K562 (cell line): ENCODE results near the gene TMEM273. TPM values are rescaled to one million over a fixed set of nuclear protein-coding genes. Genes with fewer than 3 reads are reported as not detected.

Experiments
- CCNT2 ChIP-seq: IDR thresholded peaks from 2 replicates; pipeline ENCODE4 v1.6.1; 2011; ENCODE audit warnings: borderline replicate concordance, low read depth, mild to moderate bottlenecking, moderate library complexity, mixed read lengths, low read length; ENCODE audit not compliant: insufficient read length; ENCODE audit errors: extremely low read depth
- E2F6 ChIP-seq, 2 experiments: IDR thresholded peaks; 2 replicates each; pipeline ENCODE4 v1.6.1; 2011; ENCODE audit warnings: borderline replicate concordance in 1 of 2, control low read depth in 1 of 2, low read depth in 1 of 2, low read length in 1 of 2, mild to moderate bottlenecking in 1 of 2, mixed read lengths in 1 of 2, moderate library complexity in 1 of 2; ENCODE audit not compliant: insufficient read depth in 1 of 2, insufficient read length in 1 of 2, poor library complexity in 1 of 2, severe bottlenecking in 1 of 2; ENCODE audit errors: extremely low read depth in 1 of 2
- HDAC1 ChIP-seq, 2 experiments: fragments of 450-650 bp; IDR thresholded peaks; 2 replicates each; pipeline ENCODE4 v1.6.1; 2016 to 2017; ENCODE audit warnings: inconsistent platforms in 1 of 2, mild to moderate bottlenecking in 1 of 2, moderate library complexity in 1 of 2
- MCM3 ChIP-seq: fragments of 450-650 bp; IDR thresholded peaks from 2 replicates; pipeline ENCODE4 v1.6.1; 2016
- NFXL1 ChIP-seq: fragments of 450-650 bp; formaldehyde crosslinking; IDR thresholded peaks from 2 replicates; pipeline ENCODE4 v1.4.0; 2021; ENCODE audit warnings: mild to moderate bottlenecking
- SMARCA4 ChIP-seq: fragments of 450-650 bp; IDR thresholded peaks from 2 replicates; pipeline ENCODE4 v1.6.1; 2016
- SRSF3 ChIP-seq: fragments of 200-400 bp; formaldehyde crosslinking; IDR thresholded peaks from 2 replicates; pipeline ENCODE4 v1.6.1; 2016; ENCODE audit warnings: mild to moderate bottlenecking, low read length, moderate library complexity; ENCODE audit not compliant: insufficient read depth
- TFAM ChIP-seq: fragments of 250-450 bp; sonication (Bioruptor Pico); conservative IDR thresholded peaks from 2 replicates; pipeline ENCODE4 v1.5.0; 2021; ENCODE audit warnings: mild to moderate bottlenecking, moderate library complexity
- XRCC5 ChIP-seq: fragments of 200-400 bp; formaldehyde crosslinking; IDR thresholded peaks from 2 replicates; pipeline ENCODE4 v1.6.1; 2017; ENCODE audit warnings: low read depth, mild to moderate bottlenecking, low read length
- ZBTB11 ChIP-seq, 3 experiments: fragments of 200-800 bp in 1 of 3; fragments of 250-450 bp in 1 of 3; fragments of 450-650 bp in 1 of 3; sonication (Bioruptor Pico) in 1 of 3; sonication (Bioruptor generic) in 1 of 3; formaldehyde crosslinking in 1 of 3; IDR thresholded peaks; 2 replicates each; pipeline versions ENCODE4 v1.6.1 to v1.8.0; 2016 to 2022; ENCODE audit warnings: mild to moderate bottlenecking in 2 of 3, missing genetic modification characterization in 2 of 3, missing compliant biosample characterization in 1 of 3, moderate library complexity in 1 of 3
- ZFP36 ChIP-seq: fragments of 150-350 bp; IDR thresholded peaks from 2 replicates; pipeline ENCODE4 v1.6.1; 2018; ENCODE audit warnings: low read length, low read depth; ENCODE audit not compliant: partially characterized antibody
- ZNF318 ChIP-seq, 2 experiments: fragments of 450-650 bp; IDR thresholded peaks; 2 replicates each; pipeline ENCODE4 v1.6.1; 2016; ENCODE audit warnings: mild to moderate bottlenecking in 2 of 2, borderline replicate concordance in 1 of 2, low read depth in 1 of 2, moderate library complexity in 1 of 2
- polyA plus RNA-seq, 8 experiments: library from polyadenylated mRNA; depleted of rRNA in 4 of 8; stranded (reverse) in 5 of 8; unstranded in 3 of 8; fragments of >200 nt; fragmentation: Nextera tagmentation in 2 of 8; fragmentation: Illumina TruSeq in 1 of 8; extraction: Ambion mirVana in 2 of 8; extraction: Trizol in 1 of 8; gene quantifications; 2 replicates each; pipeline versions ENCODE4 v1.2.1 to v1.2.3, GENCODE V29; 2011 to 2014; ENCODE audit warnings: inconsistent platforms in 1 of 8, missing spikeins in 1 of 8
- total RNA-seq, 7 experiments: library from RNA; depleted of rRNA in 6 of 7; stranded (reverse); fragments of >200 nt in 6 of 7; fragmentation: Illumina TruSeq in 2 of 7; extraction: Trizol in 2 of 7; gene quantifications; 2 replicates each; pipeline versions ENCODE4 v1.2.1 to v1.2.3, GENCODE V29; 2011 to 2021; ENCODE audit warnings: low replicate concordance in 1 of 7

TMEM273 gene
- total and polyA plus RNA-seq, 9 of the 15 experiments (the other 6 are each of a cell fraction or from before 2014, with no cell fraction given) = 39.2 to 131 (median 95.6) TPM

GRCh38 chr10:49174926-49175500, 13.2 kb downstream of the TMEM273 start (continued):
- TF ChIP-seq ZNF318 (IDR thresholded peaks at IDR 0.05; ENCODE audit: borderline replicate concordance in 1 of 2, low read depth in 1 of 2) = no peak
- TF ChIP-seq ZBTB11 (CRISPR knock-in tag; IDR thresholded peaks at IDR 0.05) = 0 out of 6 replicates have a peak, but pooled peaks of 1 of the 3 experiments have one; percentile 15
- TF ChIP-seq CCNT2 = no peak
- peak; percentile 26; the same call in 1 of the 2 replicates for TF ChIP-seq SMARCA4
- peak in 1 of 2 experiments; percentile 14; a peak in 1 of 4 replicates for TF ChIP-seq HDAC1 (IDR thresholded peaks at IDR 0.05)
- no peak for TF ChIP-seq MCM3
- no peak for TF ChIP-seq NFXL1 (CRISPR knock-in tag)
- no peak for TF ChIP-seq SRSF3
- no peak for TF ChIP-seq XRCC5
- no peak for TF ChIP-seq E2F6 (IDR thresholded peaks at IDR 0.05; ENCODE audit: borderline replicate concordance in 1 of 2, extremely low read depth in 1 of 2, insufficient read depth in 1 of 2, insufficient read length in 1 of 2, low read depth in 1 of 2, low read length in 1 of 2, poor library complexity in 1 of 2, severe bottlenecking in 1 of 2)
- TF ChIP-seq TFAM = no peak
- TF ChIP-seq ZFP36 = no peak
